GM12878 (cell line): ENCODE results near the gene SPIRE2. TPM values are rescaled to one million over a fixed set of nuclear protein-coding genes. Genes with fewer than 3 reads are reported as not detected.

Source experiments
- ATAC-seq: fragments of 200-7000 bp; cut with Tn5 transposase; 3 replicates; pipeline ENCODE4 v1.9.1; 2020; ENCODE audit warnings: mild to moderate bottlenecking, moderate library complexity
- BruUV-seq: library from RNA; stranded (reverse); fragments of 400-500 nt; replicated peaks from 2 replicates; lab custom pipeline; 2021; lab: Mats Ljungman, UMichigan
- CTCF ChIA-PET: fragments of 300-600 bp; sonication (Branson Sonifier 250); formaldehyde crosslinking; extraction: SDS; loops from one replicate; lab custom pipeline; 2021; ENCODE audit warnings: inconsistent platforms; lab: Yijun Ruan, JAX
- POLR2A ChIA-PET: fragments of 350-600 bp; formaldehyde crosslinking; extraction: SDS; loops from one replicate; lab custom pipeline; 2021; ENCODE audit warnings: inconsistent platforms; lab: Charles Lee
- RAD21 ChIA-PET: fragments of 300-600 bp; sonication (Branson Sonifier 250); formaldehyde crosslinking; loops from one replicate; lab custom pipeline; 2023; ENCODE audit warnings: antibody characterized with exemption; ENCODE audit not compliant: unreplicated experiment; lab: Charles Lee
- SMC1A ChIA-PET: fragments of 300-600 bp; sonication (Branson Sonifier 250); formaldehyde crosslinking; loops from one replicate; lab custom pipeline; 2023; ENCODE audit not compliant: unreplicated experiment, uncharacterized antibody; lab: Charles Lee
- DNase-seq: peaks from one replicate; pipeline ENCODE4 v3.0.0-alpha.2; 2011; ENCODE audit warnings: low read depth, low spot score
- FAIRE-seq: peaks from 3 replicates; lab custom pipeline; 2011; peaks lifted over from hg19 to GRCh38; lab: Jason Lieb, UNC
- H2AFZ ChIP-seq: 2 replicates; pipeline ENCODE4 v1.6.0; 2011; ENCODE audit warnings: low read depth, low read length, control low read depth; ENCODE audit not compliant: control insufficient read depth
- H3K27ac ChIP-seq: 2 replicates; pipeline ENCODE4 v1.5.1; 2011; ENCODE audit warnings: control low read depth; ENCODE audit not compliant: control insufficient read depth, insufficient read depth
- H3K27me3 ChIP-seq, 2 experiments: replicated peaks in 1 of 2; 2 replicates each; pipeline versions ENCODE4 v1.6.0 to v1.6.1; 2011; ENCODE audit warnings: low read length in 1 of 2; ENCODE audit not compliant: control insufficient read depth in 2 of 2, insufficient read depth in 2 of 2
- H3K36me3 ChIP-seq, 2 experiments: 2 replicates each; pipeline ENCODE4 v1.5.1; 2011; ENCODE audit warnings: low read length in 1 of 2; ENCODE audit not compliant: control insufficient read depth in 2 of 2, insufficient read depth in 2 of 2
- H3K4me1 ChIP-seq: 2 replicates; pipeline ENCODE4 v1.6.1; 2011; ENCODE audit warnings: mild to moderate bottlenecking, low read length, moderate library complexity, mixed read lengths; ENCODE audit not compliant: control insufficient read depth, insufficient read depth
- H3K4me2 ChIP-seq: 2 replicates; pipeline ENCODE4 v1.6.0; 2011; ENCODE audit warnings: control low read depth; ENCODE audit not compliant: control insufficient read depth, insufficient read depth
- H3K4me3 ChIP-seq: fragments of 200-600 bp; sonication (generic); 2 replicates; pipeline ENCODE4 v1.5.1; 2016
- H3K79me2 ChIP-seq: 2 replicates; pipeline ENCODE4 v1.6.0; 2011; ENCODE audit warnings: low read length; ENCODE audit not compliant: control insufficient read depth, insufficient read depth
- H3K9ac ChIP-seq: 2 replicates; pipeline ENCODE4 v1.8.0; 2011; ENCODE audit warnings: low read length, control low read depth, mixed read lengths; ENCODE audit not compliant: control insufficient read depth, insufficient read depth
- H3K9me3 ChIP-seq: replicated peaks from 3 replicates; pipeline ENCODE4 v1.5.1; 2011; ENCODE audit warnings: mild to moderate bottlenecking, low read length; ENCODE audit not compliant: control insufficient read depth, insufficient read depth
- H4K20me1 ChIP-seq: 2 replicates; pipeline ENCODE4 v1.6.0; 2011; ENCODE audit not compliant: control insufficient read depth, insufficient read depth
- BCL11A ChIP-seq: IDR thresholded peaks from 2 replicates; pipeline ENCODE4 v1.6.1; 2011; ENCODE audit warnings: low read depth, low read length
- NR2F1 ChIP-seq: fragments of 450-650 bp; conservative IDR thresholded peaks from 2 replicates; pipeline ENCODE4 v1.6.1; 2017; ENCODE audit warnings: mild to moderate bottlenecking
- ZNF207 ChIP-seq: fragments of 450-650 bp; IDR thresholded peaks from 2 replicates; pipeline ENCODE4 v1.6.1; 2014; ENCODE audit warnings: antibody characterized with exemption, mild to moderate bottlenecking, borderline replicate concordance
- ZZZ3 ChIP-seq: IDR thresholded peaks from 2 replicates; pipeline ENCODE4 v1.6.1; 2011; ENCODE audit warnings: low read depth; ENCODE audit not compliant: control insufficient read depth, insufficient read length
- WGBS: methylation state at CpG from one replicate; pipeline ENCODE4 v1.1.6; 2016; ENCODE audit warnings: low lambda C conversion rate; ENCODE audit not compliant: insufficient replicate concordance, insufficient coverage; ENCODE audit errors: missing lambda C conversion rate; 5-methylcytosine and 5-hydroxymethylcytosine counted together
- in situ Hi-C: fragments of 300-500 bp; cut with MboI; formaldehyde crosslinking; loops from 9 replicates; pipeline ENCODE4 v1.14.3; 2018; ENCODE audit warnings: mixed read lengths
- intact Hi-C: fragments of 100-400 bp; cut with micrococcal nuclease; formaldehyde crosslinking; loops from one replicate; pipeline ENCODE4 v1.14.2; 2022; ENCODE audit not compliant: unreplicated experiment
- polyA plus RNA-seq, 11 experiments: library from polyadenylated mRNA; depleted of rRNA in 4 of 11; unstranded in 6 of 11; stranded (reverse) in 5 of 11; fragments of >200 nt; fragmentation: Nextera tagmentation in 4 of 11; fragmentation: Illumina TruSeq in 1 of 11; extraction: Ambion mirVana in 4 of 11; extraction: Trizol in 1 of 11; gene quantifications; 1 replicate in 1 of 11; 2 replicates in 10 of 11; pipeline versions ENCODE4 v1.2.1 to v1.2.3, GENCODE V29; 2011 to 2016; ENCODE audit warnings: inconsistent platforms in 2 of 11, missing spikeins in 2 of 11, low read depth in 1 of 11
- total RNA-seq, 4 experiments: library from RNA; depleted of rRNA in 3 of 4; stranded (reverse); fragments of >200 nt in 3 of 4; fragmentation: Illumina TruSeq in 1 of 4; extraction: Trizol in 1 of 4; gene quantifications; 2 replicates each; pipeline versions ENCODE4 v1.2.1 to v1.2.3, GENCODE V29; 2013 to 2021
- TF ChIP-seq, protein P1 (sequence below): IDR thresholded peaks from 2 replicates; pipeline ENCODE4 v1.6.1; 2012; ENCODE audit warnings: low read depth, low read length, improper control_type of control experiment
- TF ChIP-seq, protein P2 (sequence below): fragments of 450-650 bp; formaldehyde crosslinking; IDR thresholded peaks from 2 replicates; pipeline ENCODE4 v1.5.0; 2022; ENCODE audit warnings: mild to moderate bottlenecking, missing genetic modification characterization

SPIRE2 gene
- total and polyA plus RNA-seq, 10 of the 15 experiments (the other 5 are each of a cell fraction or from before 2014, with no cell fraction given), result 0.03 to 0.64 (median 0.27) TPM; not detected in 1

DNA sequence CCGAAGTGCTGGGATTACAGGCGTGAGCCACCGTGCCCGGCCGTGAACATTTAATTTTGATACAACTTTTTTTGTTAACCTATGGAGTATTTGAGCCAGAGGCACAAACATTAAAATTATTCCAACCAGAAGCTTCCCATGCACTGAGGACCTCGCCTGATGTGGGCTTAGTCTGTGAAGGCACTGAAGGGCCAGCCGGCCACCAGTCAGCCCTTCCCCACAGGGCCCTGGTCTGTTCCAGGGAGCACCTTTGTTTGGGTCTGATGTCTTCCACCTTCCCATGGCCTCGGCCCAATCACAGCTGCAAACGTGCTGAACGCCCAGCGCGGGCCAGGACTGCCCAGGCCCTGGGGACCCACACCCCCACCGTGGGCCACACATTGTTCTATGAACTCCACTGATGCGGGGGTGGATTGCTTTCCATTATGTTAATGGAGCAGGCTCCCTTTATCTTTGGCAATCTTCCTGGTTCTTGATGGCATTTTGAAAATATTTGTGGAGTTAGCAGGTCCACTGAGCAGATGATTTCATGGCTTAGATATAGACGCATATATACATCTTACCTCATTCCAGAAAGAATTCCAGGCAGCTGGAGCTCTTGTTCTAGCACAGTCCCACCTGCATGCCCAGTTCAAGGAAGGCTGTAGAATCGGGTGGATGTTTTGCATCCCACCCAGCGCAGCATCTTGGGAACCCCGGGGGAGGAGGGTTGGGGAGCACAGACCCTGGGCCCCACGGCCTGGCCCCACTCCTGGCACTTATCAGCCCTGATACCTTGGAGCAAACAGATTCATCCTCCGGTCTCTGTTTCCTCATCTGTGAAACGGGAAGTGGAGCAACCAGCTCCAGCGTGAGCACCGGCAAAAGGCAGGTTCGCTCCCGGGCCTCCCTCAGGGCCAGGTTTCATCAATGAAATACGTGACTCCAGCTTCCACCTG, 14.5 kb downstream of the SPIRE2 start:
- Histone ChIP-seq H2AFZ (no peak overlapping the region), H4K20me1 (no peaks in the 10 kb centered on the region), H3K36me3 (no peaks in the 10 kb centered on the region), H3K4me2 (no peak overlapping the region), H3K27me3 (no peaks in the 10 kb centered on the region), H3K79me2 (no peaks in the 10 kb centered on the region), H3K27ac (no peak overlapping the region), H3K9me3 (no peaks in the 10 kb centered on the region), H3K9ac (no peak overlapping the region), H3K4me3 (no peak overlapping the region), H3K4me1 (peaks cover 3% of the 10 kb centered on the region)
- ChIA-PET RAD21 (no interaction called here), POLR2A (interaction anchor here (0.5 kb wide), 1 partner anchor 155 kb away, joined by 7 read pairs; no protein-coding TSS in a partner anchor), SMC1A (interaction anchor here (0.7 to 0.8 kb wide), 2 partner anchors 18 to 19 kb away, joined by 3 to 4 read pairs; no protein-coding TSS in a partner anchor), CTCF (interaction anchor here (1.0 kb wide), 1 partner anchor 19 kb away, joined by 4 read pairs; no protein-coding TSS in a partner anchor)
- no TSS peak for BruUV-seq
- WGBS, result 72% methylated on average over 26 of the region's 26 CpGs
- in situ Hi-C loops (no loop called here), intact Hi-C loops (no loop called here)
- ATAC-seq (no peak), DNase-seq (no peak), FAIRE-seq (no peak)
- TF ChIP-seq, protein P1, sequence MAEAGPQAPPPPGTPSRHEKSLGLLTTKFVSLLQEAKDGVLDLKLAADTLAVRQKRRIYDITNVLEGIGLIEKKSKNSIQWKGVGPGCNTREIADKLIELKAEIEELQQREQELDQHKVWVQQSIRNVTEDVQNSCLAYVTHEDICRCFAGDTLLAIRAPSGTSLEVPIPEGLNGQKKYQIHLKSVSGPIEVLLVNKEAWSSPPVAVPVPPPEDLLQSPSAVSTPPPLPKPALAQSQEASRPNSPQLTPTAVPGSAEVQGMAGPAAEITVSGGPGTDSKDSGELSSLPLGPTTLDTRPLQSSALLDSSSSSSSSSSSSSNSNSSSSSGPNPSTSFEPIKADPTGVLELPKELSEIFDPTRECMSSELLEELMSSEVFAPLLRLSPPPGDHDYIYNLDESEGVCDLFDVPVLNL, result no peak
- TF ChIP-seq ZNF207, result no peak
- TF ChIP-seq, protein P2, sequence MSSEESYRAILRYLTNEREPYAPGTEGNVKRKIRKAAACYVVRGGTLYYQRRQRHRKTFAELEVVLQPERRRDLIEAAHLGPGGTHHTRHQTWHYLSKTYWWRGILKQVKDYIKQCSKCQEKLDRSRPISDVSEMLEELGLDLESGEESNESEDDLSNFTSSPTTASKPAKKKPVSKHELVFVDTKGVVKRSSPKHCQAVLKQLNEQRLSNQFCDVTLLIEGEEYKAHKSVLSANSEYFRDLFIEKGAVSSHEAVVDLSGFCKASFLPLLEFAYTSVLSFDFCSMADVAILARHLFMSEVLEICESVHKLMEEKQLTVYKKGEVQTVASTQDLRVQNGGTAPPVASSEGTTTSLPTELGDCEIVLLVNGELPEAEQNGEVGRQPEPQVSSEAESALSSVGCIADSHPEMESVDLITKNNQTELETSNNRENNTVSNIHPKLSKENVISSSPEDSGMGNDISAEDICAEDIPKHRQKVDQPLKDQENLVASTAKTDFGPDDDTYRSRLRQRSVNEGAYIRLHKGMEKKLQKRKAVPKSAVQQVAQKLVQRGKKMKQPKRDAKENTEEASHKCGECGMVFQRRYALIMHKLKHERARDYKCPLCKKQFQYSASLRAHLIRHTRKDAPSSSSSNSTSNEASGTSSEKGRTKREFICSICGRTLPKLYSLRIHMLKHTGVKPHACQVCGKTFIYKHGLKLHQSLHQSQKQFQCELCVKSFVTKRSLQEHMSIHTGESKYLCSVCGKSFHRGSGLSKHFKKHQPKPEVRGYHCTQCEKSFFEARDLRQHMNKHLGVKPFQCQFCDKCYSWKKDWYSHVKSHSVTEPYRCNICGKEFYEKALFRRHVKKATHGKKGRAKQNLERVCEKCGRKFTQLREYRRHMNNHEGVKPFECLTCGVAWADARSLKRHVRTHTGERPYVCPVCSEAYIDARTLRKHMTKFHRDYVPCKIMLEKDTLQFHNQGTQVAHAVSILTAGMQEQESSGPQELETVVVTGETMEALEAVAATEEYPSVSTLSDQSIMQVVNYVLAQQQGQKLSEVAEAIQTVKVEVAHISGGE, result no peak
- TF ChIP-seq ZZZ3, result no peak
- no peak for TF ChIP-seq NR2F1
- TF ChIP-seq BCL11A, result no peak
